ENCODE measurements around the gene WNT3A.

The WNT3A gene

GRCh38 chr1:228066891-228067654 is 60.3 kb downstream of the WNT3A start:
- CTCF ChIA-PET = no interaction called here
- DNase-seq (ENCODE audit: extremely low spot score) = no peak
- POLR2A ChIA-PET = no interaction called here
- TF ChIP-seq CTCF (IDR thresholded peaks at IDR 0.05; ENCODE audit: control extremely low read depth, extremely low read depth, low read depth, missing control alignments) = no peak

- no peak for DNase-seq (ENCODE audit: extremely low spot score)
- no peak for TF ChIP-seq CTCF (IDR thresholded peaks at IDR 0.05; ENCODE audit: control extremely low read depth, extremely low read depth, low read depth, missing control alignments)
- CTCF ChIA-PET = no interaction called here
- POLR2A ChIA-PET = no interaction called here
Observed at GRCh38 chr1:228068359-228068758, 61.6 kb downstream of the WNT3A start.

- no peak for DNase-seq (ENCODE audit: extremely low spot score)
- CTCF ChIA-PET = no interaction called here
- no peak for TF ChIP-seq CTCF (IDR thresholded peaks at IDR 0.05; ENCODE audit: control extremely low read depth, extremely low read depth, low read depth, missing control alignments)
- POLR2A ChIA-PET = no interaction called here
Observed at GRCh38 chr1:228070173-228070572, 63.4 kb downstream of the WNT3A start.

GRCh38 chr1:228070851-228071250 is 64.1 kb downstream of the WNT3A start:
- CTCF ChIA-PET = no interaction called here
- POLR2A ChIA-PET = no interaction called here
- no peak for DNase-seq (ENCODE audit: extremely low spot score)
- no peak for TF ChIP-seq CTCF (IDR thresholded peaks at IDR 0.05; ENCODE audit: control extremely low read depth, extremely low read depth, low read depth, missing control alignments)

GRCh38 chr1:228071839-228072657 is 65.2 kb downstream of the WNT3A start:
- CTCF ChIA-PET = no interaction called here
- DNase-seq (ENCODE audit: extremely low spot score) = no peak
- POLR2A ChIA-PET = no interaction called here
- TF ChIP-seq CTCF (IDR thresholded peaks at IDR 0.05; ENCODE audit: control extremely low read depth, extremely low read depth, low read depth, missing control alignments) = no peak

GRCh38 chr1:228072658-228073043 is 65.9 kb downstream of the WNT3A start:
- ChIA-PET POLR2A (no interaction called here), CTCF (no interaction called here)
- no peak for DNase-seq (ENCODE audit: extremely low spot score)
- no peak for TF ChIP-seq CTCF (IDR thresholded peaks at IDR 0.05; ENCODE audit: control extremely low read depth, extremely low read depth, low read depth, missing control alignments)

Data from GM10248 (cell line).